ENCODE measurements around the gene PYGO1.

- no peak for TF ChIP-seq CTCF (IDR thresholded peaks at IDR 0.05; ENCODE audit: insufficient read depth, low read length, poor library complexity, severe bottlenecking)
- no peak for TF ChIP-seq EZH2phosphoT487 (conservative IDR thresholded peaks at IDR 0.05; ENCODE audit: low read length)
Observed at GRCh38 chr15:55522742-55523450, 65.2 kb downstream of the PYGO1 start.
